MM.1S (cell line): ENCODE results near the gene TMEM143.

ENCODE experiments used
- DNase-seq: peaks from one replicate; pipeline ENCODE4 v3.0.0-alpha.2; 2015
- H2AFZ ChIP-seq: fragments of 300-600 bp; sonication (generic); 2 replicates; pipeline ENCODE4 v1.6.0; 2016; ENCODE audit warnings: antibody characterized with exemption, low read length
- H3F3A ChIP-seq: fragments of 300-600 bp; sonication (generic); 2 replicates; pipeline ENCODE4 v1.6.1; 2016; ENCODE audit warnings: mild to moderate bottlenecking, antibody characterized with exemption, low read length, moderate library complexity, mixed read lengths; ENCODE audit not compliant: insufficient read depth
- H3K27ac ChIP-seq: fragments of 300-600 bp; sonication (generic); 2 replicates; pipeline ENCODE4 v1.5.1; 2016; ENCODE audit warnings: mild to moderate bottlenecking, low read length
- H3K27me3 ChIP-seq: fragments of 300-600 bp; sonication (generic); replicated peaks from 2 replicates; pipeline ENCODE4 v1.6.0; 2016; ENCODE audit warnings: low read length; ENCODE audit not compliant: insufficient read depth
- H3K36me3 ChIP-seq: fragments of 300-600 bp; sonication (generic); replicated peaks from 2 replicates; pipeline ENCODE4 v1.6.1; 2016; ENCODE audit warnings: mild to moderate bottlenecking, low read length, mixed read lengths; ENCODE audit not compliant: insufficient read depth
- H3K4me1 ChIP-seq: fragments of 300-600 bp; sonication (generic); 2 replicates; pipeline ENCODE4 v1.6.1; 2016; ENCODE audit warnings: low read length, mixed read lengths
- H3K4me2 ChIP-seq: fragments of 300-600 bp; sonication (generic); 2 replicates; pipeline ENCODE4 v1.6.0; 2016; ENCODE audit warnings: low read depth, low read length
- H3K4me3 ChIP-seq: fragments of 300-600 bp; sonication (generic); 2 replicates; pipeline ENCODE4 v1.5.1; 2016; ENCODE audit warnings: low read length, mixed read lengths
- H3K79me2 ChIP-seq: fragments of 300-600 bp; sonication (generic); 2 replicates; pipeline ENCODE4 v1.6.1; 2016; ENCODE audit warnings: mixed run types, low read length, mixed read lengths
- H3K9ac ChIP-seq: fragments of 300-600 bp; sonication (generic); 2 replicates; pipeline ENCODE4 v1.6.1; 2016; ENCODE audit warnings: low read length, mixed read lengths
- H3K9me2 ChIP-seq: fragments of 300-600 bp; sonication (generic); replicated peaks from 2 replicates; pipeline ENCODE4 v1.6.1; 2016; ENCODE audit warnings: mild to moderate bottlenecking, low read length, mixed read lengths; ENCODE audit not compliant: insufficient read depth
- H3K9me3 ChIP-seq: fragments of 300-600 bp; sonication (generic); replicated peaks from 2 replicates; pipeline ENCODE4 v1.6.1; 2016; ENCODE audit warnings: mild to moderate bottlenecking, low read length, mixed read lengths; ENCODE audit not compliant: insufficient read depth
- H4K20me1 ChIP-seq: fragments of 300-600 bp; sonication (generic); 2 replicates; pipeline ENCODE4 v1.6.1; 2016; ENCODE audit warnings: mild to moderate bottlenecking, low read length, moderate library complexity, mixed read lengths; ENCODE audit not compliant: insufficient read depth
- EZH2 ChIP-seq: fragments of 300-600 bp; sonication (generic); optimal IDR thresholded peaks from 2 replicates; pipeline ENCODE3; 2017; ENCODE audit warnings: low read depth, mild to moderate bottlenecking, antibody characterized with exemption, low read length, mixed read lengths
- EZH2phosphoT487 ChIP-seq: fragments of 300-600 bp; sonication (generic); IDR thresholded peaks from 2 replicates; pipeline ENCODE4 v1.6.1; 2018; ENCODE audit warnings: antibody characterized with exemption, low read length
- TF ChIP-seq, protein P1 (sequence below): fragments of 300-600 bp; sonication (generic); IDR thresholded peaks from 2 replicates; pipeline ENCODE4 v1.5.1; 2016; ENCODE audit warnings: antibody characterized with exemption, low read length, mixed read lengths

The TMEM143 gene

DNA sequence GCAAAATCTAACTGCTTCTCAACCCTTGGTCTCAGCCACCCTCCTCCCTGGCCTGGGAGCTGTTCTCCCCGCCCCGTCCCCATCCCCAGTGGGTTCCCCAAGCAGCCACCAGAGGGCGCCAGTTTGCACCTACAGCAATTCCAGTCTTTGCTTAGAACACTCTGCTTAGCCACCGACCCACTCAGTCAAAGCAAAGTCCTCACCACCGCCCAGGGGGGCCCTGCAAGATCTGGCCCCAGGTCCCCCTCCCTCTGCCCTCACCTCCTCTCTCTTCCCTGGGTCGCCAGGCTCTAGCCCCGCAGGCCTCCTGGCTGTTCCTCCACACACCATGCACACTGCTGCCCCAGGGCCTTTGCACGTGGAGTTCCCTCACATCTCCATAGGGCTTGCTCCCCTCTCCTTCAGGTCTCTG, 12.4 kb downstream of the TMEM143 start:
- Histone ChIP-seq H3K9ac (no peak overlapping the region), H3K79me2 (no peaks in the 10 kb centered on the region), H4K20me1 (no peaks in the 10 kb centered on the region), H3K9me2 (no peaks in the 10 kb centered on the region), H2AFZ (peak overlapping the region; percentile 55; the same call in 1 of the 2 replicates), H3K27me3 (no peaks in the 10 kb centered on the region), H3K4me2 (no peak overlapping the region), H3K4me3 (no peak overlapping the region), H3K27ac (no peak overlapping the region), H3K9me3 (no peaks in the 10 kb centered on the region), H3F3A (no peaks in the 10 kb centered on the region), H3K36me3 (no peaks in the 10 kb centered on the region), H3K4me1 (no peaks in the 10 kb centered on the region; the same call in 1 of the 2 replicates)
- TF ChIP-seq EZH2 = no peak
- TF ChIP-seq, protein P1, sequence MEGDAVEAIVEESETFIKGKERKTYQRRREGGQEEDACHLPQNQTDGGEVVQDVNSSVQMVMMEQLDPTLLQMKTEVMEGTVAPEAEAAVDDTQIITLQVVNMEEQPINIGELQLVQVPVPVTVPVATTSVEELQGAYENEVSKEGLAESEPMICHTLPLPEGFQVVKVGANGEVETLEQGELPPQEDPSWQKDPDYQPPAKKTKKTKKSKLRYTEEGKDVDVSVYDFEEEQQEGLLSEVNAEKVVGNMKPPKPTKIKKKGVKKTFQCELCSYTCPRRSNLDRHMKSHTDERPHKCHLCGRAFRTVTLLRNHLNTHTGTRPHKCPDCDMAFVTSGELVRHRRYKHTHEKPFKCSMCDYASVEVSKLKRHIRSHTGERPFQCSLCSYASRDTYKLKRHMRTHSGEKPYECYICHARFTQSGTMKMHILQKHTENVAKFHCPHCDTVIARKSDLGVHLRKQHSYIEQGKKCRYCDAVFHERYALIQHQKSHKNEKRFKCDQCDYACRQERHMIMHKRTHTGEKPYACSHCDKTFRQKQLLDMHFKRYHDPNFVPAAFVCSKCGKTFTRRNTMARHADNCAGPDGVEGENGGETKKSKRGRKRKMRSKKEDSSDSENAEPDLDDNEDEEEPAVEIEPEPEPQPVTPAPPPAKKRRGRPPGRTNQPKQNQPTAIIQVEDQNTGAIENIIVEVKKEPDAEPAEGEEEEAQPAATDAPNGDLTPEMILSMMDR = peak; percentile 94
- peak; percentile 78 for DNase-seq

DNA sequence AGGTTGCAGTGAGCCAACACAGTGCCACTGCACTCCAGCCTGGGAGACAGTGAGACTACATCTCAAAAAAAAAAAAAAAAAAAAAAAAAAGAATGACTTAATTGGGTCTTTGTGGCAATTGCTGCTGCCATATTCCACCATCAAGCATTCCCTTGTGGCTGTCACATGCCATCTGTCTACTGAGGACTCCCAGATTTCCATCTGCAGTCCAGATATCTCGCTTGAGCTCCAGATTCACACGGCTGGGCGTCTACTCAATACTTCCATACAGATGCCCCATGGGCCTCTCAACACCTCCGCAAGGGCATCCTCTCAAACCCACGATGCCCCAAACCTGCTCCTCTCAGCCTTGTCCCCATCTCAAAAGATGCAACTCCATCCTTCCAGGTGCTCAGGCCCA, 12.9 kb downstream of the TMEM143 start:
- no peak overlapping the region for H3K4me3 ChIP-seq
- no peak overlapping the region for H3K4me2 ChIP-seq
- DNase-seq = no peak
- H3K27me3 ChIP-seq = no peaks in the 10 kb centered on the region
- H3K27ac ChIP-seq = no peak overlapping the region
- no peaks in the 10 kb centered on the region for H3K79me2 ChIP-seq
- no peaks in the 10 kb centered on the region for H4K20me1 ChIP-seq
- no peaks in the 10 kb centered on the region for H3K9me2 ChIP-seq
- no peaks in the 10 kb centered on the region; the same call in 1 of the 2 replicates for H3K4me1 ChIP-seq
- no peaks in the 10 kb centered on the region for H3K9me3 ChIP-seq
- H2AFZ ChIP-seq = no peak overlapping the region
- H3F3A ChIP-seq = no peaks in the 10 kb centered on the region
- no peaks in the 10 kb centered on the region for H3K36me3 ChIP-seq
- no peak overlapping the region for H3K9ac ChIP-seq
- TF ChIP-seq, protein P1 = no peak
- no peak for TF ChIP-seq EZH2phosphoT487

DNA sequence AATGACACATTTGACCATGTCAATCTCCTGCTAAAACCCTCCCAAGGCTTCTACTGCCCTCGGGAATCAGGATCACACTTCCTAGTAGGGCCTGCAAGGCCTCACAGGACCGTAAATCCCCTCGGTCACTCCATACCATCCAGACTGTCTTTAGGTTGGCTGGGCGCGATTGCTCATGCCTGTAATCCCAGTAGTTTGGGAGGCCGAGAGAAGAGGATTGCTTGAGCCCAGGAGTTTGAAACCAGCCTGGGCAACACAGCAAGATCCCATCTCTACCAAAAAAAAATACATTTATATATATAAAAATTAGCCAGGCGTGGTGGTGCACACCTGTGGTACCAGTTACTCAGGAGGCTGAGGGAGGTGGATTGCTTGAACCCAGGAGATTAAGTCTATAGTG, 15.0 kb downstream of the TMEM143 start:
- no peak overlapping the region for H3K4me3 ChIP-seq
- no peaks in the 10 kb centered on the region for H3K79me2 ChIP-seq
- DNase-seq = no peak
- no peaks in the 10 kb centered on the region; the same call in 1 of the 2 replicates for H3K4me1 ChIP-seq
- H3K36me3 ChIP-seq = no peaks in the 10 kb centered on the region
- no peak overlapping the region for H3K9ac ChIP-seq
- no peak overlapping the region for H2AFZ ChIP-seq
- TF ChIP-seq EZH2phosphoT487 (no peak), EZH2 (no peak)
- TF ChIP-seq, protein P1 = no peak
- H3F3A ChIP-seq = no peaks in the 10 kb centered on the region
- no peaks in the 10 kb centered on the region for H3K9me2 ChIP-seq
- no peak overlapping the region for H3K4me2 ChIP-seq
- H3K9me3 ChIP-seq = no peaks in the 10 kb centered on the region
- no peaks in the 10 kb centered on the region for H3K27me3 ChIP-seq
- H3K27ac ChIP-seq = no peak overlapping the region
- no peaks in the 10 kb centered on the region for H4K20me1 ChIP-seq
